Globus pallidus (tissue), 1 donor: ENCODE results near the gene DLD.
A peak's percentile ranks its signal among the peaks of the same experiment; 100 is the strongest.
"Not testable (repeated sequence)": the region's sequence is repeated elsewhere in the genome, so short reads cannot be mapped to it uniquely, and the experiment has no call there.

Source experiments
- DNase-seq: peaks from one replicate; pipeline ENCODE4 v3.0.0-alpha.2; 2015; ENCODE audit warnings: low spot score

The DLD gene

GRCh38 chr7:107874605-107875446, 16.2 kb upstream of the DLD start:
- DNase-seq = peak; percentile 55

- no peak for DNase-seq
Measured at GRCh38 chr7:107876916-107877315, 14.1 kb upstream of the DLD start.

- DNase-seq = no peak
Measured at GRCh38 chr7:107877731-107878382, 13.1 kb upstream of the DLD start.

- no peak for DNase-seq
Measured at GRCh38 chr7:107878636-107879035, 12.3 kb upstream of the DLD start.

GRCh38 chr7:107879400-107880035, 11.5 kb upstream of the DLD start:
- peak; percentile 35 for DNase-seq

- DNase-seq = no peak
Measured at GRCh38 chr7:107882766-107883165, 8.2 kb upstream of the DLD start.

GRCh38 chr7:107884066-107884818, 6.7 kb upstream of the DLD start:
- no peak for DNase-seq

GRCh38 chr7:107887827-107888226, 3.2 kb upstream of the DLD start:
- DNase-seq = not testable (repeated sequence)

GRCh38 chr7:107889992-107890391, 991 bp upstream of the DLD start:
- DNase-seq = no peak

GRCh38 chr7:107890493-107890961, 456 bp upstream of the DLD start:
- DNase-seq = no peak

- DNase-seq = no peak
Measured at GRCh38 chr7:107891636-107892366, 818 bp downstream of the DLD start.

- not testable (repeated sequence) for DNase-seq
Measured at GRCh38 chr7:107892367-107892741, 1.4 kb downstream of the DLD start.

GRCh38 chr7:107898997-107899594, 8.1 kb downstream of the DLD start:
- no peak for DNase-seq

GRCh38 chr7:107900496-107901015, 9.6 kb downstream of the DLD start:
- no peak for DNase-seq

- DNase-seq = no peak
Measured at GRCh38 chr7:107902381-107902780, 11.4 kb downstream of the DLD start.

GRCh38 chr7:107907790-107908189, 16.8 kb downstream of the DLD start:
- DNase-seq = no peak

GRCh38 chr7:107909445-107909844, 18.5 kb downstream of the DLD start:
- DNase-seq = no peak

GRCh38 chr7:107911981-107912380, 21.0 kb downstream of the DLD start:
- DNase-seq = no peak

GRCh38 chr7:107913851-107914250, 22.9 kb downstream of the DLD start:
- DNase-seq = no peak

- no peak for DNase-seq
Measured at GRCh38 chr7:107914831-107915230, 23.8 kb downstream of the DLD start.

GRCh38 chr7:107915541-107915940, 24.6 kb downstream of the DLD start:
- DNase-seq = no peak
